Epithelial cell of proximal tubule (primary cell): ENCODE results near the gene DND1. TPM values are rescaled to one million over a fixed set of nuclear protein-coding genes. Genes with fewer than 3 reads are reported as not detected.
"Not testable (repeated sequence)": the region's sequence is repeated elsewhere in the genome, so short reads cannot be mapped to it uniquely, and the experiment has no call there.

Experiments
- DNase-seq: peaks from one replicate; pipeline ENCODE4 v3.0.0-alpha.2; 2011; ENCODE audit warnings: low read depth
- H3K4me3 ChIP-seq: 2 replicates; pipeline ENCODE4 v1.5.1; 2011; ENCODE audit warnings: low read depth, mild to moderate bottlenecking, low read length
- total RNA-seq: library from RNA; depleted of rRNA; stranded (reverse); fragments of >200 nt; gene quantifications from 2 replicates; pipeline ENCODE4 v1.2.3, GENCODE V29; 2015
- TF ChIP-seq, protein P1 (sequence below): conservative IDR thresholded peaks from 2 replicates; pipeline ENCODE4 v1.5.1; 2012; ENCODE audit warnings: low read depth, mild to moderate bottlenecking, low read length

Gene DND1
- total RNA-seq, result 0.14 TPM in 1 of 2 replicates, not detected in the other

- DNase-seq, result no peak
- TF ChIP-seq, protein P1, sequence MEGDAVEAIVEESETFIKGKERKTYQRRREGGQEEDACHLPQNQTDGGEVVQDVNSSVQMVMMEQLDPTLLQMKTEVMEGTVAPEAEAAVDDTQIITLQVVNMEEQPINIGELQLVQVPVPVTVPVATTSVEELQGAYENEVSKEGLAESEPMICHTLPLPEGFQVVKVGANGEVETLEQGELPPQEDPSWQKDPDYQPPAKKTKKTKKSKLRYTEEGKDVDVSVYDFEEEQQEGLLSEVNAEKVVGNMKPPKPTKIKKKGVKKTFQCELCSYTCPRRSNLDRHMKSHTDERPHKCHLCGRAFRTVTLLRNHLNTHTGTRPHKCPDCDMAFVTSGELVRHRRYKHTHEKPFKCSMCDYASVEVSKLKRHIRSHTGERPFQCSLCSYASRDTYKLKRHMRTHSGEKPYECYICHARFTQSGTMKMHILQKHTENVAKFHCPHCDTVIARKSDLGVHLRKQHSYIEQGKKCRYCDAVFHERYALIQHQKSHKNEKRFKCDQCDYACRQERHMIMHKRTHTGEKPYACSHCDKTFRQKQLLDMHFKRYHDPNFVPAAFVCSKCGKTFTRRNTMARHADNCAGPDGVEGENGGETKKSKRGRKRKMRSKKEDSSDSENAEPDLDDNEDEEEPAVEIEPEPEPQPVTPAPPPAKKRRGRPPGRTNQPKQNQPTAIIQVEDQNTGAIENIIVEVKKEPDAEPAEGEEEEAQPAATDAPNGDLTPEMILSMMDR, result no peak
- H3K4me3 ChIP-seq, result no peak within 1 kb of the TSS
Observed at GRCh38 chr5:140673187-140673976, at the start of gene DND1. DND1 (minus strand) TSS chr5:140673576; CDS start chr5:140673542, 34 bp downstream.

DNA sequence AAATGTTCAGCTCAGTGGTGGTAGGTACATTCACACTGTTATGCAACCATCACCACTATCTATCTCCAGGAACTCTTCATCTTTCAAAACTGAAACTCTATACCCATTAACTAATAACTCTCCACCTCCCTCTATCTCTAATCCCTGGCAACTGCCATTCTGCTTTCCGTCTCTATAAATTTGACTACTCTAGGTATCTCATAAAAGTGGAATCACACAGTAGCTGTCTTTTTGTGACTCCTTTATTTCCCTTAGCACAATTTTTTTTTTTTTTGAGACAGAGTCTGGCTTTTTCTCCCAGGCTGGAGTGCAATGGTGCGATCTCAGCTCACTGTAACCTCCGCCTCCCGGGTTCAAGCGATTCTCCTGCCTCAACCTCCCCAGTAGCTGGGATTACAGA, 48.0 kb upstream of the DND1 start:
- DNase-seq, H3K4me3 ChIP-seq: not testable (repeated sequence)

DNA sequence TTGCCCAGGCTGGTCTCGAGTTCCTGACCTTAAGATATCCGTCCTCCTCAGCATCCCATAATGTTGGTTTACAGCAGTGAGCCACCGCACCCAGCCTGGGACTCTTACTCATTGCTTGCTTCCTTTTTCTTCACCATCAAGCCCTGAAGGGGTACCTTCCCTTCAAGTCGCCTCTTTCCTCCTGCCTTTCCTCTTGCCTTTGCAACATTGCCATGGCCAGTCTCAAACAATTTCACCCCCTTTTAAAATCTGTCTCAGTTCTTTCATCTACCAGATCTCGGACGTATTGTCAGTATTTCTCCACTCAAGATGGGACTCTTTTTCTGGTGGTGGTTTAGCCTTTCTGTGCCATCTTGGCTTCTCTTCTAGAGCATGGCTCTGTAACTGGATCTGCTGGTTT, 47.4 kb upstream of the DND1 start:
- DNase-seq, result not testable (repeated sequence)

GRCh38 chr5:140718266-140718592, 44.9 kb upstream of the DND1 start:
- TF ChIP-seq, protein P1, result no peak
- no peak for DNase-seq
- no peak overlapping the region for H3K4me3 ChIP-seq

More for the DNA sequence above, 47.4 kb upstream of the DND1 start:
- not testable (repeated sequence) for H3K4me3 ChIP-seq

DNA sequence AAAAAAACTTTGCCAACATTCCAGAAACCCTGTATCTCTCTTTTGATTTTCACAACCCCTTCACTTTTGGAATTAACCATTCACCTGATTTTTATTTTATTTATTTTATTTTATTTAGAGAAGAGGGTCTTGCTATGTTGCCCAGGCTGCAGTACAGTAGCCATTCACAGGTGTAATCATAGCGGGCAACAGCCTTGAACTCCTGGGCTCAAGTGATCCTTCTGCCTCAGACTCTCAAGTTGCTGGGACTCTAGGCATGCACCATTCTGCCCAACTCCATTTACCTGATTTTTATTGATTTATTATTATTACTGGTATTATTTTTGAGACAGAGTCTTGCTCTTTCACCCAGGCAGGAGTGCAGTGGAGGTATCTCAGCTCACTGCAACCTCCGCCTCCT, 42.9 kb upstream of the DND1 start:
- H3K4me3 ChIP-seq, DNase-seq: not testable (repeated sequence)

- DNase-seq, result no peak
- no peak overlapping the region for H3K4me3 ChIP-seq
- TF ChIP-seq, protein P1, result no peak
Observed at GRCh38 chr5:140713562-140714094, 40.3 kb upstream of the DND1 start.

DNA sequence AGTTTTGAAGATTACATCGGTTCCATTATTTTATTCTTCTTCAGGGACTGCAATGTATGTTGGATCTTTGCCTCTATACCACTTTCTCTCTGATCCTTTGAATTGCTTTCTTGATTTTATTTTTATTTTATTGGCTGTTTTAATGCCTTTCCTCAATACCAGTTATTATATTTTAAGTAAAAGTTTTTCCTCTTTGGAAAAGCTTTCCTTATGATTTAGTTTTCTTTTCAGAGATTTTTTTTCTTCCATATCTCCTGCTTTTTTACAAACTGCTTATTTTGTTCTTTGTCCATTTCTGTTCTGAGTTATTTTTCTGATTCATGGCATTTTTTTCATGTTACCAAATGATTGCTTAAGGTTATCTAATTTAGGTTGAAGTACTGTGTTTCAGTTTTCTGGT, 38.4 kb upstream of the DND1 start:
- DNase-seq, result no peak
- TF ChIP-seq, protein P1, result no peak
- no peak overlapping the region for H3K4me3 ChIP-seq

DNA sequence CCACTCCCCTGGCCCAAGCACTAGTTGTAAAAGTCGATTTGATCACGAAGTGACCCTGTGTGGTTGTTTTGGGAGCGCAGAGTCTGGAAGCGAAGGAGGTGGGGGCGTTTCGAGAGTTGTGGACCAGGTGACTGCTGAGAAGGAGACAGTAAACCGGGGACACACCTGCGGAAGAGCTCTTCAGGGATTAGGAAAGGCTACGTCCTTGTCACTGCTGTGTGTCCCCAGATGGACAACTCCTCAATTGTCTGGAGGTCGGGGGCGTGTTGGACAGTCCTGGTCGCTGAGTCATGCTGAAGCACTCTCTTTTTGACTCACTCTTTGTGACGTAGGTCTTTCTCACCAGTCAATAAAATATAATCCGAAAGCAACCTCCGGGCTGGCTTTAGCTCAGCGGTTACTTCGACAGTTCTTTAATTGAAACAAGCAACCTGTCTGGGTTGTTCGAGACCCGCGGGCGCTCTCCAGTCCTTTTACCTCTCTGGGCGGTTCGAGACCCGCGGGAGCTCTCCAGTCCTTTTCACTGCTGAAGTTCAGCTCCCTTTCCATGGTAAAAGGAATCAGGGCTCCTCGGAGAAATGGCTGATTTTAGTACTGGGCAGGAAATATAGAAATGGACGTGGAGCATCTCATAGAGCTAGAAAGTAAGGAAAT, 37.6 kb upstream of the DND1 start:
- H3K4me3 ChIP-seq, result peak overlapping the region; percentile 76
- TF ChIP-seq, protein P1, result no peak
- DNase-seq, result peak; percentile 88

- not testable (repeated sequence) for H3K4me3 ChIP-seq, DNase-seq
Observed at GRCh38 chr5:140708787-140709186, 35.4 kb upstream of the DND1 start.
